PFSK-1 (cell line): ENCODE data around the gene DPYD.

Experiments used
- POLR2AphosphoS5 ChIP-seq: IDR thresholded peaks from 2 replicates; pipeline ENCODE4 v1.6.1; 2012; ENCODE audit warnings: low read depth, mild to moderate bottlenecking, control low read depth, low read length, moderate library complexity
- REST ChIP-seq, 2 experiments: IDR thresholded peaks; 2 replicates each; pipeline versions ENCODE4 v1.6.1 to v1.8.0; 2011 to 2012; ENCODE audit warnings: low read depth in 2 of 2, low read length in 2 of 2, control low read depth in 1 of 2, inconsistent platforms in 1 of 2, mild to moderate bottlenecking in 1 of 2, moderate library complexity in 1 of 2; ENCODE audit not compliant: insufficient read depth in 1 of 2
- TAF1 ChIP-seq: IDR thresholded peaks from 2 replicates; pipeline ENCODE4 v1.6.1; 2012; ENCODE audit warnings: low read length, control low read depth, borderline replicate concordance; ENCODE audit not compliant: insufficient read depth

DNA sequence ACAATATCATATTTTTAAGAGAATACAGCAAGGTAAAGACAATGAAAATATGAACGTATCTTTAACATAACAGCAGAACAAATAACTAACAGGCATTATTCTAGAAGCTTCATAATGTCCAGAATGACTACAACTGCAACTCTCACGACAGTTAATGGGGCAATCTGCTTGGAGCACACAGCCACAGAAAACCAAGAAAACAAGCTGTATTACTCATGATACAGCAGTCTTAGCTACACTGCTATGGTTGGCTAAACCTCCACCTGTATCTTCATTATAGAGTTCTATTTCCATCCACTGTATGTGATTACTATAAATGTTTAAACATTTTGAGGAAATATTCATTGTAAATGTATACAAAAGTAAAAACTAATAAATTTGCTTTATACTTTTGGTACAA lies 139.9 kb downstream of the DPYD start:
- TF ChIP-seq POLR2AphosphoS5 (no peak), TAF1 (no peak), REST (IDR thresholded peaks at IDR 0.05; ENCODE audit: insufficient read depth in 1 of 2, low read depth in 2 of 2, low read length in 2 of 2) (no peak)
